ENCODE measurements around the gene CLEC4M.

DNA sequence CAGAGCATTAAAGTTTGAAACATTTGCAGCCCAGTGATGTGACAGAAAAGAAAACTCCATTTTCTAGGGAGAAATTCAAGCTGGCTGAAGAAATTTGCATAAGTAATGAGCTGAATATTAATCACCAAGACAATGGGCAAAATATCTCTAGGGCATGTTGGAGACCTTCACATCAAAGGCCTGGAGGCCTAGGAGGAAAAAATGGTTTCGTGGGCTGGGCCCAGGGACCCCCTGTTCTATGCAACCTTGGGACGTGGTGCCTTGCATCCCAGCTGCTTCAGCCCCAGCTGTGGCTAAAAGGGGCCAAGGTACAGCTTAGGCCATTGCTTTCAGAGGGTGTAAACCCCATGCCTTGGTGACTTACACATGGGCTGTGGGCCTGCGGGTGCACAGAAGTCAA lies 5.7 kb upstream of the CLEC4M start:
- TF ChIP-seq, protein P1, sequence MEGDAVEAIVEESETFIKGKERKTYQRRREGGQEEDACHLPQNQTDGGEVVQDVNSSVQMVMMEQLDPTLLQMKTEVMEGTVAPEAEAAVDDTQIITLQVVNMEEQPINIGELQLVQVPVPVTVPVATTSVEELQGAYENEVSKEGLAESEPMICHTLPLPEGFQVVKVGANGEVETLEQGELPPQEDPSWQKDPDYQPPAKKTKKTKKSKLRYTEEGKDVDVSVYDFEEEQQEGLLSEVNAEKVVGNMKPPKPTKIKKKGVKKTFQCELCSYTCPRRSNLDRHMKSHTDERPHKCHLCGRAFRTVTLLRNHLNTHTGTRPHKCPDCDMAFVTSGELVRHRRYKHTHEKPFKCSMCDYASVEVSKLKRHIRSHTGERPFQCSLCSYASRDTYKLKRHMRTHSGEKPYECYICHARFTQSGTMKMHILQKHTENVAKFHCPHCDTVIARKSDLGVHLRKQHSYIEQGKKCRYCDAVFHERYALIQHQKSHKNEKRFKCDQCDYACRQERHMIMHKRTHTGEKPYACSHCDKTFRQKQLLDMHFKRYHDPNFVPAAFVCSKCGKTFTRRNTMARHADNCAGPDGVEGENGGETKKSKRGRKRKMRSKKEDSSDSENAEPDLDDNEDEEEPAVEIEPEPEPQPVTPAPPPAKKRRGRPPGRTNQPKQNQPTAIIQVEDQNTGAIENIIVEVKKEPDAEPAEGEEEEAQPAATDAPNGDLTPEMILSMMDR (IDR thresholded peaks at IDR 0.05), result no peak
- no peak for TF ChIP-seq POLR2A (IDR thresholded peaks at IDR 0.05)

Data from testis (tissue), 2 donors.